ENCODE measurements around the gene MCOLN1. TPM values are rescaled to one million over a fixed set of nuclear protein-coding genes. Genes with fewer than 3 reads are reported as not detected.

The MCOLN1 gene
- total RNA-seq: 5.2 and 9.4 TPM in 2 replicates

DNA sequence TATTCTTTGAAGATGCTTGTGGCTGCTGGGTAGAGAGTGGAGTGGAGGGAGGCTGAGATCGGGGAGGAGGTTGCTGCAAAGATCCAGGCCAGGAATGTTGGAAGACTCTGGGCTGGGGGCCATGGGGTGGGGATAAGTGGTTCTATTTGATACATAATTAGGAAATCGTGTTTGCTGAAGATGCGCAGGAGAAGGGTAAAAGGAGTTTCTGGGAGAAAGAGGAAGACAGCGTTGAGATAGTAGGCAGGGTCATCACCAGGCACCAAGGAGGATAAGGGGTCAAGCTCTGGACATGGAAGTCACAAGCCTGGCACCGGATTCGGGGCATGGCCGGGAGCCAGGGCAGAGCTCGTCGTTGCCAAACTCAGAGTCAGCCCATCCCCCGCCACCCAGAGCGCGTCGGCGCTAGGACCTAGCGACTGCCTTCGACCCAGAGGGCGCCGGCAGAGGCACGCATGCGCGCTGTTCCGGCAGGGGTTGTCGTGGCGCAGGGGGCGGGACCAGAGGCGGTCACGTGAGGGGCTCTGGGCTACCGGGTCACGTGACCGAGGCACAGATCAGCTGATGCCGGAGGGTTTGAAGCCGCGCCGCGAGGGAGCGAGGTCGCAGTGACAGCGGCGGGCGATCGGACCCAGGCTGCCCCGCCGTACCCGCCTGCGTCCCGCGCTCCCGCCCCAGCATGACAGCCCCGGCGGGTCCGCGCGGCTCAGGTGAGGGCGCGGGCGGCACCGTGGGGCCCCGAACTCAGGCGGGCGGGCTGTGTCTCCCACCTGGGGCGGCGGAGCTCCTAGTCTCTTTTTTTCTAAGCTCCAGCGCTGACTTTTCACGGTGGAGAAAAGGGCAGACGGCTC is at the start of gene MCOLN1:
MCOLN1 (plus strand) TSS at position 553 of the 851 bp plus-strand sequence; CDS start at position 680, 127 bp downstream.

GRCh38 chr19:7488736-7489353 is 33.6 kb upstream of the MCOLN1 start, which contains the start of gene PEX11G:
TSS of gene PEX11G (minus strand) at chr19:7489035. CDS start at chr19:7489010, 25 bp downstream.

GRCh38 chr19:7515645-7516151 is 6.7 kb upstream of the MCOLN1 start, which contains the start of gene ZNF358:
TSS of gene ZNF358 (plus strand) at chr19:7516103. CDS start at chr19:7519243, 3,140 bp downstream.

DNA sequence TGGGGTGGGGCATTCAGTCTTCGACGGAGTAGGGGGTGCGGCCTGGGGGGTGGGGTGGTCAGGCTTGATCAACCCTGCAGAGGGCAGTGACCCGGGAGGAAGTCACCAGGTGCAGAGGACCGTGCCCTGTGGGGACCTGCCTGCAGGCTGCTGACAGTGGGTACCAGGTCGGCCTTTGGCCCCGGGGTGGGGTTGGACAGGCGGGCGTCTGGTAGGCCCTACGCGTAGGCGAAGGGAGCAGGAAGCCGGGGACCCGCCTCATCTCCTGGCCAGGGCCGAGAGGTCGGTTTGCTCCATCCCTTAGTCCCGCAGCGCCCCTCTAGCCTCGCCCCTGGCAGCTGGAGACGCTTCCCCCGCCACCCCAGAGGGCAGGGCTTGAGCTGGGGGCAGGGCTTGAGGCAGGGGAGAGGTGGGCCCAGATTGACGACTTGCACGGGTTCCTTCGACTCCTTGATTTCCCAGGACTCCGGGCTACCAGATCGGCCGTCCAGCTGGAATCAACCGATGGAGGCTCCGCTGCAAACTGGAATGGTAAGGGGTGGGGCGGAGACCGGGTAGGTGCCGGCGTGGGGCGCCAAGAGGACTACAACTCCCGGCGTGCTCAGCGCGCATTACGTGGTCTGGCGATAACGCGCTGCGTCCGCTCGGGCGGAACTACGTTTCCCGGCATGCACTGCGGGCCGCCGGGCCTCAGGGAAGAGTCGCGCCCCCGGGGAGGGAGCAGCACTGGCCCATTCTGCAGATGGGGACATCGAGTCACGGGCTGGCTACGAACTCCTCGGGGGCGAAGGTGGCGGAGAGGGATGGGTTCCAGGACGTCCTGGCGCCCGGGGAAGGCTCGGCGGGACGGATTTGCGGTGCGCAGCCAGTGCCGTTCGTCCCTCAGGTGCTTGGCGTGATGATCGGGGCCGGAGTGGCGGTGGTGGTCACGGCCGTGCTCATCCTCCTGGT is 12.9 kb downstream of the MCOLN1 start, which contains the start of gene PNPLA6:
PNPLA6 (plus strand) TSS at position 671 of the 951 bp plus-strand sequence; CDS start at position 743, 72 bp downstream.

Other genes starting within 250 kb of the MCOLN1 start
- gene INSR, start 228.2 kb upstream of the MCOLN1 start, total RNA-seq: 14.7 and 35.8 TPM in 2 replicates
- 25.2 and 32.6 TPM in 2 replicates for gene ARHGEF18, start 173.7 kb upstream of the MCOLN1 start, total RNA-seq
- 2.4 and 4.7 TPM in 2 replicates for gene PEX11G, start 33.6 kb upstream of the MCOLN1 start, total RNA-seq
- gene ZNF358, start 6.5 kb upstream of the MCOLN1 start, total RNA-seq: 9.1 and 9.5 TPM in 2 replicates
- gene PNPLA6, start 13.1 kb downstream of the MCOLN1 start, total RNA-seq: 61.3 and 67.9 TPM in 2 replicates
- not detected in 2 replicates for gene CAMSAP3, start 73.2 kb downstream of the MCOLN1 start, total RNA-seq
- gene XAB2, start 106.9 kb downstream of the MCOLN1 start, total RNA-seq: 28.1 and 37.0 TPM in 2 replicates
- gene PET100, start 107.2 kb downstream of the MCOLN1 start, total RNA-seq: 43.5 and 58.2 TPM in 2 replicates
- not detected in 2 replicates for gene PCP2, start 111.1 kb downstream of the MCOLN1 start, total RNA-seq
- gene STXBP2, start 114.5 kb downstream of the MCOLN1 start, total RNA-seq: 0.94 and 16.7 TPM in 2 replicates
- gene RETN, start 146.4 kb downstream of the MCOLN1 start, total RNA-seq: not detected in 2 replicates
- not detected in 2 replicates for gene MCEMP1, start 154.5 kb downstream of the MCOLN1 start, total RNA-seq
- 118 and 218 TPM in 2 replicates for gene TRAPPC5, start 158.2 kb downstream of the MCOLN1 start, total RNA-seq
- gene FCER2, start 179.5 kb downstream of the MCOLN1 start, total RNA-seq: not detected in 2 replicates
- gene CLEC4G, start 209.5 kb downstream of the MCOLN1 start, total RNA-seq: not detected in 2 replicates
- not detected in 2 replicates for gene CD209, start 224.9 kb downstream of the MCOLN1 start, total RNA-seq
- gene CLEC4M, start 240.6 kb downstream of the MCOLN1 start, total RNA-seq: not detected in 2 replicates

Data from bronchial smooth muscle cell (primary cell).